HG03565 (cell line): Measurements from ENCODE around the gene KLHL22.
"Not testable (repeated sequence)": the region's sequence is repeated elsewhere in the genome, so short reads cannot be mapped to it uniquely, and the experiment has no call there.

Source experiments
- ATAC-seq: cut with Tn5 transposase; IDR thresholded peaks from one replicate; pipeline ENCODE4 v1.9.1; 2021; ENCODE audit warnings: mild to moderate bottlenecking, moderate library complexity; ENCODE audit not compliant: unreplicated experiment

KLHL22 gene

GRCh38 chr22:20506543-20507252 is 11.1 kb upstream of the KLHL22 start:
- ATAC-seq, result no peak

GRCh38 chr22:20504293-20504922 is 8.8 kb upstream of the KLHL22 start:
- not testable (repeated sequence) for ATAC-seq

- no peak for ATAC-seq
These were observed 8.2 kb upstream of the KLHL22 start for GRCh38 chr22:20503816-20504215.

- ATAC-seq, result no peak
These were observed 4.2 kb upstream of the KLHL22 start for GRCh38 chr22:20499769-20500168.

- no peak for ATAC-seq
These were observed 3.3 kb upstream of the KLHL22 start for GRCh38 chr22:20498913-20499312.

- no peak for ATAC-seq
These were observed 1.8 kb upstream of the KLHL22 start for GRCh38 chr22:20497426-20497825.

DNA sequence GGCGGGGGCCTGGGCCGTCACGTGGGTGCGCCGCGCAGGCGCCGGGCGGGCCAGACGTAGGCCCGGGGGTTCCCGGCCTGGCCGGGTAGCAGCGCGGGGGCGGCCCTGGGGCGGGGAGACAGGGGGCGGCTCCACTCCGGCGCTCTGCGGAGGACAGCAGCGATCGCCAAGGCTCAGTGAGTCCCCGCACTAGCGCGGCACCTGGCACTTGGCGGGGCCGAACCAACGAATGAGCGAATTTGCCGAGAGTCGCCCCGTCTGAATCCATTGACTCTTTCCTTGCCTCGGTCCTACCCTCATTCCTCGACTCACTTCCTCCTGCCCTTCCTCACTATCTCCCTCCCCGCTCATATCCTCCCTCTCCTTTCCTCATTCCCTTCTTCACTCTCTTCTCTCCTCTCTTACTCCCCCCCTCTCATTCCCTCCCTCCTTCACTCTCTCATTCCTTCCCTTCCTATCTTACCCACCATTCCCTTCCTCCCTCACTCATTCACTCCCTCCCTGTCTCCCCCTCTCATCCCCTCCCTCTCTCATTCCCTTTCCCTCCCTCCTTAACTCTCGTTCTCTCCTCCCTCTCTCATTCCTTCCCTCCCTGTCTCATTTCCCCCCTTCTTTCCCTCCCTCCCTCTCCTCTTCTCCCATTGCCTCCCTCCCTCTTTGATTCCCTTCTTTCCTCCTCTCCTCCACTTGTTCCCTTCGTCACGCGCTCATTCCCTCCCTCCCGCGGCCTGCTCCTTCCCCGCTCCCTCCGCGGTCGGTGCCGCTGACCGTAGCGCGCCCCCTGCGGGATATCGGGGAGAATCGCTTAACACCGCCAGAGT is 476 bp upstream of the KLHL22 start:
- ATAC-seq, result peak; percentile 71

DNA sequence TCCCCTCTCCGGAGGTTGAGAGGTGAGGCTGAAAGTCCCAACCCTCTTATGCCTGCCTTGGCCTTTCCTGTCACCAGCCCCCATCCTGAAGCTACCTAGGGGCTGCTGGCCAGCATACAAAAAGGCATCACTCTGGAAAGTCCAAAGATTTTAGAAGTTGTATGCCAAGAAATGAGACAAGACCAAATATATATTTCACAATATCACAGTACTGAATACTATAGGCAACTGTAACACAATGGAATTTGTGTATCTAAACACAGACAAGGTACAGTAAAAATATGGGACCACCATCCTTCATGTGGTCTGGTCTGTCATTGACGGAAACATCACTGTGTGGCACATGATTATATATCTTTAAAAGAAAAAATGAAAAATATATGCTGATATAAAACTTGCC is 4.2 kb downstream of the KLHL22 start:
- no peak for ATAC-seq

- ATAC-seq, result no peak
These were observed 4.7 kb downstream of the KLHL22 start for GRCh38 chr22:20490941-20491307.

- no peak for ATAC-seq
These were observed 5.2 kb downstream of the KLHL22 start for GRCh38 chr22:20490183-20490940.

DNA sequence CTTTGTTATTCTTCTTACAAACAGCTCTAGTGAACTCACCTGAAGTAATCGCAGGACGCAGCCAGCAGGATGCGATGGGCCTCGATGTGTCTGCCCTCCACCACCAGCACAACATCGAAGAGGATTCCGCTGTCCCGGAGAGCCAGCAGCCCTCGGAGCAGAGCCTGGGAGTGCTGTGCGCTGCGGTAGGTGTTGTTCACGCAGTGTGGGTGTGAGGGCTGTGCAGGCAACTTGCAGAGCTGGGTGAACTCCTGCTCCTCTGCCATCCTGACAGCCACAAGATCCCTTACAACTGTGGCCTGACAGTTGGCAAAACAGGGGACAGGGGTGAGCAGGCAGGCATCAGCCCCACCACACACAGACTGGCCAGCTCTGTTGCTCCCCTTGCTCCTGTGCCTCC is 6.6 kb downstream of the KLHL22 start:
- no peak for ATAC-seq

DNA sequence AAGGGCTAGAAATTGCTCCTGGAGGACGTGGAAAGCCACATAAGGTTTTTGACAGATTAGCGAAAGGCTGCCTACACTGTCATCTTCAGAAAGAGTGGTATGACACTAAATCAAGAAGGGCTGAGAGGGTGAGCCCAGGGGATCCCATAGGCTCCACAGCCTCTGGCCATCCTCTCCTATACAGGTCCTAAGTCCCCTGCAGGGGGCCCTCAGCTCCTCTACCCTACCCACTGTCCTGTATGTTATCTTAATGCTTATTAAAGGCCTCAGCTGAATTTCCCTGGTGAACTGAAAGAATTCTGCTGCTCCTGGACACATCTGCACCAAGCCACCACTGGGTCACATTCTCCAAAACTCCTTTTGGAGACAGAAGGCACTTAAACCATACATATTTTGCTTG is 7.9 kb downstream of the KLHL22 start:
- ATAC-seq, result no peak

DNA sequence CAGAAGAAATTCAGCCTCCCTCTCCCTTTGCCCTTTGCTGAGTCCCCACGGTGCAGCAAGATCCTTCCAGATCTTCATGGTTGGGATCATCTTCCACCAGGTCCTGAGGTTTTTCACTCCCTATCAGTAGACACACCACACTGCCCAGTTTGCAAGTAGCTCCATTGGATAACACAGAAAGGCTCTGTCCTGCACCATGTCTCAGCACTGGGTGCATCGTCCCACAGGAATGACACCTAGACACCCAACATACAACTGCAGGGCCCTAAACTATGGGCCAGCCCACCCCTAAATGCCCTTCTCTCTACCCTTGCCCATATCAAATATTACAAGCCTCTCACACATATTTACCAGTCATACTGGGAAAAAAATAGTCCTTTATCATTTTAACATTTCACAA is 9.4 kb downstream of the KLHL22 start:
- ATAC-seq, result no peak

DNA sequence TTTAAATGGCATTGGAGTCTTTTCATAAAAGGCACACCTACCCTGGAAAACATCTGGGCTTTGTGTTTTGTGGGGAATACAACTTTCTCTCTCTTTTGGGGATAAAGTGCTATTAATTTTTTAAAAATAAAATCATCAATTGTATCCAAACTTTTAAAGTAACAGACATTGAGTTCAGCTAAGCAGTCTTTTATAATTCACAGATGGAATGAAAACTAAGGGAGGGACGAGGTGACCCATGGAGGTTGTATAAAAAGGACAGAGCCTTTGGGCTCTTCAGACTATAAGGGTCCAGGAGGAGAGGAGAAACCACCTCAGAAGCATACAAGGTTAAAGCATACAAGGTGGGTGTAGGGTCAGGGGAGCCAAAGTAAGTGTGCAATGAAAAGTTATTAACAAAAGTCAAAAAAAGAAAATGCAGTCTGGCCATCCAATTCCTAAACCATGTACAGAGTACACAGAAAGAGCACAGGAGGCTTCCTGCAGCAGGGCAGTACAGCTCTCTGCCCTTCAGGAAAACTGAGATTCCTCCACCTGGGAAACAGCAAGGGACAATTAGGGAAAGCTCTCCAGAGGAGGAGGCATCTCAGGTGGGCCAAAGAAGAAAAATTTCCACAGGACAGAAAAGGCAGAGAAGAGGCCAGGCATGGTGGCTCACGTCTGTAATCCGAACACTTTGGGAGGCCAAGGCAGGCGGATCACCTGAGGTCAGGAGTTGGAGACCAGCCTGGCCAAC is 10.5 kb downstream of the KLHL22 start:
- ATAC-seq, result no peak

- ATAC-seq, result no peak
These were observed 11.8 kb downstream of the KLHL22 start for GRCh38 chr22:20483771-20484170.

DNA sequence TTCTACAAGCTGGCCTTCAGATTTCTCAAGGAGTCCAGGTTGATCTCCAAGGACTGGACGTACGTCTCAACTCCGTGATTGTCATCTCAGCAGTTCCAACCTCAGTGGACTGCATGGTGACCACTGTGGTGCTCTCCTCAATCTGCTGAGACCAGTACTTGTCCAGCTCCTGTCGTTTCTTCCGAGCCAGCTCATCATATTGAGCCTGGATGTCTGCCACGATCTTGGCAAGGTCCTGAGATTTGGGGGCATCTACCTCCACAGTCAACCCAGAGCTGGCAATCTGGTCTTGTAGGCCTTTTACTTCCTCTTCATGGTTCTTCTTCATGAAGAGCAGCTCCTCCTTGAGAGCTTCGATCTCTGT is 12.5 kb downstream of the KLHL22 start:
- not testable (repeated sequence) for ATAC-seq

DNA sequence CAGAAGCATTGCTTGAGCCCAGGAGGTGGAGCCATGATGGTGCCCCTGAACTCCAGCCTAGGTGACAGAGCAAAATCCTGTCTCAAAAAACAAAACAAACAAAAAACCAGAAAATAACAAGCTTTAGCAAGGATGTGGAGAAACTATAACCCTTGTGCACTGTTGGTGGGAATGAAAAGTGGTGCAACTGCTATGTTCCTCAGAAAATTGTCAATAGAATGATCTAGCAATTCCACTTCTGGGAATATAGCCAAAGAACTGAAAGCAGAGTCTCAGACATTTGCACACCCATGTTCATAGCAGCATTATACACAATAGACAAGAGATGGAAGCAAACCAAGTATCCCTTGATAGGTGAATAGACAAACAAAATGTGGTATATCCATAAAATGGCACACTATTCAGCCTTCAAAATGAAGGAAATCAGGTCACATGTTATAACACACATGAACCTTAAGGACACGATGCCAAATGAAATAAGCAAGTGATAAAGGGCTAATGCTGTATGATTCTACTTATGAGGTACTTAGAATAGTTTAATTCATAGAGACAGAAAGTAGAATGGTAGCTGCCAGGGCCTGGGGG is 15.9 kb downstream of the KLHL22 start:
- ATAC-seq, result no peak

DNA sequence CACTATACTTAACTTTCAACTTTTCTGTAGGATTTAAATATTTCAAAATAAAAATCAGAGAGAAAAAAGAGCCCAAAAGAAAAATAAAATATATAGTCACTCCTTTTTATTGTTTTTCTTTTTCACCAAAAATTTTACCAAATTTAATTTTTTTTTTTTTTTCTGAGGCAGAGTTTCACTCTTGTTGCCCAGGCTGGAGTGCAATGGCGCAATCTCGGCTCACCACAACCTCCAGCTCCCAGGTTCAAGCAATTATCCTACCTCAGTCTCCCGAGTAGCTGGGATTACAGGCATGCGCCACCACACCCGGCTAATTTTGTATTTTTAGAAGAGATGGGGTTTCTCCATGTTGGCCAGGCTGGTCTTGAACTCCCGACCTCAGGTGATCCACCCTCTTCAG is 17.5 kb downstream of the KLHL22 start:
- not testable (repeated sequence) for ATAC-seq

DNA sequence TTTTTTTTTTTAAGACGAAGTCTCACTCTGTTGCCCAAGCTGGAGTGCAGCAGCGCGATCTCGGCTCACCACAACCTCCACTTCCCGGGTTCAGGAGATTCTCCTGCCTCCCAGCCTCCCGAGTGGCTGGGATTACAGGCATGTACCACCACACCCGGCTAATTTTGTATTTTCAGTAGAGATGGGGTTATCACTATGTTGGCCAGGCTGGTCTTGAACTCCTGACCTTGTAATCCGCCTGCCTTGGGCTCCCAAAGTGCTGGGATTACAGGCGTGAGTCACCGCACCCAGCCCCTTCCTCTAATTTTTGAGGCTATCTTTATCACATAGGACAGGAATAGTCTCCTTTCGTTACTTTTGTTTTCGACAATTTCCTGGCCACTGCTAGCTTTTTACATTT is 20.0 kb downstream of the KLHL22 start:
- not testable (repeated sequence) for ATAC-seq

DNA sequence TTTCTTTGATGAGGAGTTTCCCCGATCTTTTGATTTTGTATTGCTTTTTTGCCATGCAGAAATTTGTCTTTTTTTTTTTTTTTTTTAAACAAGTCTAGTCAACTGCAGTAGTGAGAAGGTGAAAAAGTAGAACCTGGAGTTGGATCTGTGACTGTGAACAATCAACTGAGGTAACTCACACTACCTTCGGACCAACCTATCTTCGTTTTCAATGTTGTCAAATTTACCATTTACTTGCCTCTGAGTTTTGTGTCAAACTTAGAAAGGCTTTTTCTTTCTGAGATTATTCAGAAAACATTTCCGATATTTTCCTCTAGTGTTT is 20.5 kb downstream of the KLHL22 start:
- no peak for ATAC-seq
